GM19397 (cell line): ENCODE results near the gene LRMDA.

Source experiments
- ATAC-seq: cut with Tn5 transposase; IDR thresholded peaks from one replicate; pipeline ENCODE4 v1.9.1; 2021; ENCODE audit warnings: mild to moderate bottlenecking, moderate library complexity; ENCODE audit not compliant: unreplicated experiment

LRMDA gene

DNA sequence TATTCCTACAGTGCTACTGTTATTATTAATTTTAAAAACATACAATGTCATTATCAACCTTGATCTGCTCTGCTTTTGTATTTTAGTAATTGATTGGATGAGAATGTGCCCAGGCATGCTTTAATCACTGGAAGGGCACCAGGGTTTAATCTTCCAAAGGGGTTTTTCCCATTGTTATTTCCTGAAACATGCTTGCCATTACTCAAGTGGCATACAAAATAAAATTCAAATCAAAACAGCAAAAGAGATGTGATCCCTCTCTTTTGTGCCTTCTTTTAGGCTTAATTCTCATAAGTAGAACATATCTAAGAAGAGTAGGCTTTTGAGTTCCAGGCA lies 963.3 kb downstream of the LRMDA start:
- ATAC-seq, result no peak

DNA sequence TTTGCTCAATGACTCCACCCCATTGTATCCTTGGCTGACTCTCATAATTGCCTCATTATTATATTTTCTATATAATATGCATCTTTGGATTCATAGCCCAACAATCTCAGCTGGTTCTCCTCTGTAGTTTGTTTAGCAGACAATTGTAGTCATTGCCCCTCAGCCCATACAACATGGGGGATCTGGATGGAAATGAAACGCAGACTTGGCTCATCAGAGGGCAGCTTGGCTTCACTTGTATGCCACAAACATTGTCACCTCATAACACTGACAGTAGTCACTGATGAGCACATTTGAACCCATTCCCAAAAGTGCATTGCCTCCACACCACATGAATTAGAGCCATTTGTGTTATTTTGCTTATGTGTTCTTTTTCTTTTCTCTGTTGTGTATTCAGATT lies 963.8 kb downstream of the LRMDA start:
- no peak for ATAC-seq

DNA sequence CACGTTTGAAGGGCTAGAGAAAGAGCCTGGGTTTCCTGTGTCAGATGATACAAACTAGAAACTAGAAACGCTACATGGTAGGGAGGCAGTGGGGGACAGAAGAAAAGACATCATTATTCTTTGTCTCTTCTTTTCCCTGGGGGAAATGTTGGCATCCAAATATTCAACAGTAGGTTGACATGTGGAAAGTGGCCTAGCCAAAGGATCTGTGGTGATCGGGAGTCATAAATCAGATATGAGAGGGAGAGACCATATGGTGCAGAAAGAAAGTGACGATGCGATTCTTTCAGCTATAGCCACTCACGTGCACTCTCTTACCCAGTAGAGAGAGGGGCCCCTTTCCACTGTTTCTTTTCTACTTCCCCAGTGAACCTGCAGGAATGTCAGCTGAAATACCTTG lies 964.7 kb downstream of the LRMDA start:
- no peak for ATAC-seq

DNA sequence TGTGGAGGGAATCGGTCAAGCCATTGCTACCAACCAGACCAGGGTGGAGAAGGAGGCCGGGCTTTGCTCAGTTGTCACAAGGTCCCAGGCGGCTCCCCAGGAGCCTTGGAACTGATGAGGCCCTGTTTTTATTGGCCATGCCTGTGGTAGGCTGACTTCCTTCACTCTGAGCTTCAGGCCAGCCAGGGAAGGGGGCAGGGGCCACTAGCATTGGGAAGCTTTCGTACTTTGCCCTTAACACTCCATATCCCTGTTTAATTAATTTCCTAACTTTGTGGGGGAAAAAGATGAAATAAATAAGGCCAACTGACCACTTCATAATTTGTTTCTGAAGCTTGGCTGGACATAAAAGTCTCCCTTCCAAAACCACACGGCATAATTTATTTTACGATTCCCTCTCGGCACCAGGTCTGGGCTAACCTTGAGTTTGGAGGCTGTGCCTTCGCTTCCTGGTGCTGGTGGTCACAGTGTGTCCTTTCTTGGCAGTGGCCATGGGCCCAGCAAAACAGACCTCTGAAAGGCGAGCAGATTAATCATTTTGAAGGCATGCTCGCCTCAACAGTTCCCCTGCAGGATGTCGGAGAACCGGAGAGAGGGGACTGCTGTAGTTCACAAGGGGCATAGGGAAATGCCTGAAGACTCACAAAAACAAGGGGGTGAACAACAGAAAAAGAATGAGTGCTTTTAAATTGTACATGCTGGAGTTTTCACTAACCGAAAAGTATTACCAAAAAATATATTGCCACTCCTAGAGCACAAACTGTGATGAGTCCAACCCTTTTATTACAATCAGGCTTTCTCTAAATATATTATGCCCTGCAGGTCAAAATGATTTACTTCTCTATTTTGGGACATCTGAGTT lies 966.0 kb downstream of the LRMDA start:
- ATAC-seq, result no peak

DNA sequence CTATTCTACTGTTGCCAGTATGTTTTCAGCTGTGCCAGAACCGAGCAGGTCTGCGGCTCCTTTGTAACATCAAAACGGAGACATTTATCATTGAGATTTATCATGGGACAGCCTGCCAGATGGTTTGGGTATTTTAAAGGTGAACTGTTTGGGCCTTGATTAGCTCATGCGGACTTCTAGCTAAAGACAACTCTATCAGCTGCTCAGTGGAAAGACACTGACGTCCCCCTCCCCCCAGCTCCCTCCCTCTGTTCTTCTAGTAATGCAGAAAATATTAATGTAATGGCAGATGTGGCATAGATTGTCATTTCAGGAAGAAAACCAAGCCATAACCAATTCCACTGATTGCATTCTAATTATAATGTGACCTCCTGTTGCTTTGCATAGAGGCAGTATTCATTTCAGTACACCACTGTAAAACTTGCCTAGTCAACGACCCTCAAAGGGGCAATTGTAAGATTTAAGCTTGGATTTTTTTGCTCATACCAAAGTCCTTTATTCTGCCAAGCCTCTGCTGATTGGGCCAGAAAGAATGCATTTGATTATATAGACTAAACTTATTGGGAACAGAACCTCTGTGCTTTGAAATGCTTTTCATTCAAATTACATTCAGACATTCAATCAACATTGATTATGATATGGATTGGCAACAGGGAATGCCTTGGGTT lies 966.8 kb downstream of the LRMDA start:
- ATAC-seq, result no peak

- no peak for ATAC-seq
These were observed 967.8 kb downstream of the LRMDA start for GRCh38 chr10:76399226-76399625.

DNA sequence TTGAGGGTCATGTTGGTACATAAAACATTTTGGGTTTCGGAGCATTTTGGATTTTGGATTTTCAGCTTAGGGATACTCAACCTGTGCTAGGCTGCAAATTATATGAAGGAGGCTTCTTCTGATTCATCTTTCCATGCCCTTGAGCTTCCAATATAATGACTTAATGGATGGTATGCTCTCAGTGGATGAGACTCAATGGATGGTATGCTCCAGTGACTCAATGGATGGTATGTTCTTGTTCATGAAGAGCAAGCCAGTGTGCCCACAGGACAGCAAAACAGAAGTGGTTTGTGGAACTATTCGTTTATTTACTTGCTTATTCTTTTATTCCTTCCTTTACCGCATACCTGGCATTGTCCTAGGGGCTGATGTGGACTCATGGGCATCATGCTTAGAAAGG lies 969.6 kb downstream of the LRMDA start:
- ATAC-seq, result no peak

DNA sequence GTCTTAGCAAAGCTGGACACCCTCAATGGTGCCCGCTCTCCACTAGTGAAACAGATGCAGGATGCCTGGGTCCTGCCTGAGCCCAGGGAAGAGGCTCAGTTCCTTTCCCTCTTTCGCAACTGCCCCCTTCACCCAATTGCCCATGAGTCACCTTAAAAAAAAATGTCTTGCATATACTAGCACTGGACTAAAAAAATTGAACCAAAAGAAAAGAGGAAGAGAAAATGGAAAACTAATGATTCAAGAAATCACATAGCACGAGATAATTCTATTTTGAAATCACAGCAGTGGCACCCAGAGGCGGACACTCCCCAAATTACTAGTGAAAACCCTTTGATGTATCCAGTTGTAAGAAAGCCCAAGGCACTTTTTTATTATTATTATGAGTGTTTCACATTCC lies 972.5 kb downstream of the LRMDA start:
- no peak for ATAC-seq

GRCh38 chr10:76404531-76404930 lies 973.1 kb downstream of the LRMDA start:
- no peak for ATAC-seq

GRCh38 chr10:76405922-76406321 lies 974.5 kb downstream of the LRMDA start:
- no peak for ATAC-seq

DNA sequence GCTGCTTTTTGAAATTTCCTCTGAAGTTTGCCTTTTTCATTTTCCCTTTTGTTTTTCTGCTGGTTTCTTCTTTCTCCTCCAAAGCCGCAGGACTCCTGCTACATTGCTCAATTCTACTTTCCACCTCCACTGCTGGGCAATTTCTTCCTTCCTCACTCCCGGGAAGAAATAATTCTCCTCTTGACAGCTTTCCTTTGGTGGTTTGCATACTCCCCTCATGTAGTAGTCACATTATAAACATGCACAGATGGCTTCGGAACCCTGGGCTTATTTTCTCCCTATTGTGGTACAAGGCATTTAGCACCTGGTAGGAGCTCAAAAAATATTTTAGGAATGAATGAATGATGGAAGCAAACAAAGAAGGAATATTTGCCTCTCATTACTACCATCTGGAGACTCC lies 977.2 kb downstream of the LRMDA start:
- no peak for ATAC-seq

DNA sequence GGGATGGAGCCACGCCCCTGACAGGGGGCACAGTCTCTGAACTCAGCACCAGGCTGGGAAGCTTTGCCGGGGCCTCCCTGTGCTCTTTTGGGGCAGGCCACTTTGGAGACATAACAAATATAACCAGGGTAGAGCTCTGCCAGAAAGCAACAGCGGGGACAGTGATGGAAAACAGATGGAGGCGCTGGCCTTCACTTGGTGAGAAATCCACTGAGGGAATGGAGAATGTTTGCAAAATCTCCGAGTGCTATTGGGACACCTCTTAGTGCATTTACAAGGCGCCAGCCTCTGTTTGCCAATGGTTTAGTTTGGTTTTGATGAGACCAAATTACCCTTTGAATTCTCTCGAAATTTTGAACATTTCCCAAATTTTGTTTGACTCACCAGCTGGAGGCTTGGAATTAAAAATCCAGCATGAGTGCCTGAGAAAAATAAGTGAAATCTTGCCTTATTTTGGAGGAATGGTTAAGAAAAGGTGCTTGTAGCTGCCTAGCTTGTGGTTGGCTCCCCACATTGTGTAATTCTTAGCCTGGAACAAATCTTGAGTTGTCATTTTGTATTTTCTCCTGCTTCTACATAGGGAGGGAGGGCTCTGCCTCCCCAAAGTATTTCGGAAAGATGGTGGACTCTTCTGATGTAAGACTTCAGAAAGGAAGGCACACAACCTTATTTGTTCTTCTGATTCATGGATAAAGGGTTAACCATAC lies 980.5 kb downstream of the LRMDA start:
- ATAC-seq, result no peak

- no peak for ATAC-seq
These were observed 984.1 kb downstream of the LRMDA start for GRCh38 chr10:76415554-76415953.

DNA sequence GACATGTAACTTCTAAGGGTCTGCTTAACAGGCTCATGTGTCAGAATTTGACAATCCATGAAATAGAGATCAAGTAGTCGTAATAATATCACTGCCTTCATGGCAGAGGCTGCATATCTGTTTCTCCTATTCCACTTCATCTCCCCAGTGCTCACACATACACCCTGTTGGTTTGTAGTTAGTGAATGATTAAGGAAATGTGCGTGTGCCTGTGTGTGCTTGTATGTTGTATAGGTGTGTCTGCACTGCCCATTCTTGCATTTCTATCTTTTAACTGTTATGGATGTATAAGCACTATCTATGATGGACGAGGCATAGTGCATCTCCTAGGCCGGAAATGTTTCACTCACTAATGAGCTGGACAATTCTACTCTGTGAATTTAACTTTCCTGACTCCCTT lies 985.2 kb downstream of the LRMDA start:
- no peak for ATAC-seq

DNA sequence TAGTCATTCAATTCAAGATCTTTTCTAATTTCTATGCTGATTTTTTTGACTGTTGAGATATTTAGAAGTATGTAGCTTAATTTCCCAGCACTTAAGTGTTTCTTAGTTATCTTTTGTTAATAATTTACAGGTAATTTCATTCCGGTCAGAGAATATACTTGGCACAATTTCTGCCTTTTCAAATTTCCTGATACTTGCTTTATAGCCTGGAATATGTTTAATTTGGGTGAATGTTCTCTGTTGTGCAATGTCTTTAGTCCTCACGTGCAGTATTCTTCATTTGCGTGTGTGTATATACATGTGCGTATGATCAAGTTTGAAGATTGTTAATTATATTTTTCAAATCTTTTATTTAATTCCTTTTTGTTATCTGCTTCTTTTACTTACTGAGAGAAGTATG lies 989.3 kb downstream of the LRMDA start:
- no peak for ATAC-seq

DNA sequence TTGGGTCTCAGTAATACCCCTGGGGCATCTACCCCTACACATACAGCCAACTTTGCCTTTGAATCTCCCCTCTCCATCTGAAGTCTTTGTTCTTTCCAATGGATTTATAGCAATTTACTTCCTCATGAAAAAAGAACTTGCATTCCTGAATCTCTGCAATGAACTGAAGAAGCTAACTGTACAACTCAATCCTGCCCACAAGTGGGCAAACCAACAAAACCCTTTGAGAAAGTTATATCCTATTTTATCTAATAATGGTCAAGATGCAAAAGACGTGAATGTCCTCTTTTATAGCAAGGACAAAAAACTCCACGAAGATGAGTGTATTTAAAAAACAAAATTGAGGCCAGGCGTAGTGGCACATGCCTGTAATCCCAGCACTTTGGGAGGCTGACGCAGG lies 991.3 kb downstream of the LRMDA start:
- ATAC-seq, result no peak

DNA sequence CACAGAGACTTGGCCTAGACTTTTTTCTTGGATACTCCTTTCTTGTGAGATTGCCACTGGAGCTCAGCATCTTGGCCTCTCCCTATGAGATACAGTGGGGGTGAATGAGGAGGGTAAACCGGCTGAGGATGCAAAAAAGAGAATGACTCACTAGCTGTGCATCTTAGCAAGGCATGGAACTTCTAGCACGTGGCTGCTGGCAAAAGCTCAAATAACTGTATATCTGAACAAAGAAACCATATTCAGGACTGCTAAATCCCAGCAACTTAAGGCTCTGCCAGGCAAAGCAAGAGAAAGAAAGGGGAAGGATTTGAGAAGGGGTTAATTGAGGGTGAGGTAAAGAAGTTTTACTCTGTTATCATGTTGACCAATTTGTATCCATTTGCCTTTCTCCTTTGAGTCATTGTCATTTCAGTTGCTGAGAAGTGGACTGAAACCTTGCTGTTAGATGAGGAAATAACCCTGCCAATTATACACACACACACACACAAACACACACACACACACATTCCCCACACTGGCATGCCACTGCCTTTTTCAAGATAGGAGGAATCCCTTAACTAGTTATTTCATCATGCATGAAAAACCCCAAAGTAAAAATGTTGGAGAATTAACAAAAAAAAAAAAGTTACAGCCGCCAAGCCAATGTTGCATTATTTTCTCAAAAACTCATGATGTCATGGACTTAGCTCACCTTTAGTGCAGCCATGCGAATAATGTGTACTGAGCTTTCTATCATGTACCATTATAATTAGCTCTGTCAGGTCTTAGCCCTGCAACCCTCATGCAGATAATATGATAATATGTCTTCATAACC lies 997.3 kb downstream of the LRMDA start:
- no peak for ATAC-seq

DNA sequence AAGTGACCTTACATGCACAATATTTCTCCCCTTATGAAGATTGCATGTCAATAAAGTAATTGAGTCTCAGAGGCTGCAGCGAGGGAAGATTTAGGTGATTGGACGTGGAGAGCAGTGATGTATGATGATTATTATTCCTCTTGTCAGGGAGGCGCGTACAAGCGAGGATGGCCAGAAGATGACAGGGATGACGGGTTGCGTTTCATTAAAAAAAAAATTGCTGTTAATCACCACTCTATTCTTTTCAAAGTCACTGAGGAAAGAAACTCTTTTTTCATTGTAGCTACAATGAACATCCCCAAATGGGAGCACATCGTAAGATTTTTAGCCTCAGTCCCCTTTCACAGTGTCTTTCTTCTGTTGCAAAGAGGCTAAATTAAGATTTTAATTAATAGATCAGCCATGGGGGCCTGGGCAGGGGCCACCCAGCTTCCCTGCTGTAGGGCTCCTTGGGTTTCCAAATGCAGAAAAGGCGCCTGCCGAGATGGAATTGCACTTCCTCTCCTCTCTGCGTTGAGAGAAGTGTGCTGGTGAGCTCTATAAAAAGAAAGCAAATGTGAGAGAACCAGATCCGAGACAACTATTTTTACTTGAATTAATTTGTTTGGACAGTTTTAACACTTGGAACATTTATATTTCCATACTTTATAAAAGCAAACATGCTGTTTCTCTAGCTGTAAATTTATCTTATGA lies 998.1 kb downstream of the LRMDA start:
- ATAC-seq, result no peak

DNA sequence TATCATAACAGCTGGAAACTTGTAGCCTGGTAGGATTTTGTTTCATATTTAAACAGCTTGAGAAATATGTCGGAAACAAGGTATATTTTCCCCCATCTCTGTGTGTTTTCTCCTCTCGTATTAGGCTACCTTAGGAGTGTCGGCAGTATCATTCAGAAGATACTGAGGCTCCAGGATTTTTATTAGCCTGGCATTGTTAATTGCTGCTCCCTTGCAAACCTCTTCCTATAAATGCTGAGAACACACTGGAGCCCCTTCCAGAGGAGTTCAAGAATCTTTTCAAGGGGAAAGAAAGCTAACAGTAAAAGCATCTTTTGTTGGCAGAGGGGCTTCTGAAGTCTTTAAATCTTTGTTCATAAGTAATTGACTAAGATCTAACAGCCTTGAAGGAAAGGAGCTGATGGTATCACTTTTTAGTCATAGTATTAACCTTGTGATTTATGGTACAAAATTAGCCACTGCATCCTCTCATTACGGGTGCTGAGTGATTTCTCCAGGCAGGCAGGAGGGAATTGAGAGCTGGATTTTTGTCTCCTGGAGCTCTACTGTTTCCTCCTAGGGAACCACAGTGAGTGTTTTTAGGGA lies 998.7 kb downstream of the LRMDA start:
- no peak for ATAC-seq
